ENCODE results near the gene CACNB2. TPM values are rescaled to one million over a fixed set of nuclear protein-coding genes. Genes with fewer than 3 reads are reported as not detected.

The CACNB2 gene
- total RNA-seq, 2 donors from 2014 or later: 1.9 to 4.6 TPM

DNA sequence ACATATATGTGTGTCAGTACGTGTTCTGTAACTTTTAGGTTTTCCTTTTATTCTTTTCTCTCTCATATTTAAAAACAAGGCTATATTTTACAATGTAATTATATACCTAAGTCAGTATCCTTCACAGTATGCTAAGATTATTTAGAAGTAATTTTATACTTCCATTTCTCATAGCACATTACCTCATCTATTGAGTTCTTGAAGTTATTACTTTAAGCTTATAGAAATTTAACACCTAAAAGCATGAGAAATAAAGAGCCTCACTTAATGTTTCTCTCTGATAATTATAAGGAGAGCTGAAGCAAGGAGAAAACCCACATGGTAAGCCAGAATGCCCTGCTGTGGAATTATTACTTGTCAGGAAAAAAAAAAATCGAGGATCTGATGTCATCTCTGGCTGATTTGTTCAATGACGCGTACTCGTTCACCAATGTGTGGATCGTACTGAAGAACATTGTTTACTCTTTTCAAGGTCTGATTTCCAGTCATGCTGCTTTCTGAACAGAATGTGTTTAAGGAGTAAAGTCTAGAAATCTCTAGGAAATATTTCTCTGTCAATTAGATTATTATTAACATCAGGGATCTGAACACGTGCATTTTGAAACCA lies 21.9 kb downstream of the CACNB2 start:
- Histone ChIP-seq H3K4me1 (ENCODE audit: control insufficient read depth, insufficient read depth, low read length) (no peaks in the 10 kb centered on the region), H3K27me3 (ENCODE audit: control insufficient read depth, insufficient read depth, low read length, poor library complexity, severe bottlenecking) (no peaks in the 10 kb centered on the region), H3K4me3 (ENCODE audit: low read length) (no peak overlapping the region), H3K9ac (ENCODE audit: extremely low read depth, low read length, poor library complexity, severe bottlenecking) (no peak overlapping the region), H3K27ac (ENCODE audit: low read depth, low read length) (no peak overlapping the region), H3K36me3 (ENCODE audit: control insufficient read depth, insufficient read depth, low read length) (no peaks in the 10 kb centered on the region), H3K9me3 (ENCODE audit: control insufficient read depth, low read length) (no peaks in the 10 kb centered on the region)
- Mint-ChIP-seq H3K4me3 (no peak overlapping the region), H3K4me1 (no peaks in the 10 kb centered on the region), H3K36me3 (ENCODE audit: low read depth) (no peaks in the 10 kb centered on the region), H3K9me3 (no peaks in the 10 kb centered on the region), H3K27ac (no peak overlapping the region), H3K27me3 (ENCODE audit: insufficient read depth) (no peaks in the 10 kb centered on the region)
- TF ChIP-seq, protein P1, sequence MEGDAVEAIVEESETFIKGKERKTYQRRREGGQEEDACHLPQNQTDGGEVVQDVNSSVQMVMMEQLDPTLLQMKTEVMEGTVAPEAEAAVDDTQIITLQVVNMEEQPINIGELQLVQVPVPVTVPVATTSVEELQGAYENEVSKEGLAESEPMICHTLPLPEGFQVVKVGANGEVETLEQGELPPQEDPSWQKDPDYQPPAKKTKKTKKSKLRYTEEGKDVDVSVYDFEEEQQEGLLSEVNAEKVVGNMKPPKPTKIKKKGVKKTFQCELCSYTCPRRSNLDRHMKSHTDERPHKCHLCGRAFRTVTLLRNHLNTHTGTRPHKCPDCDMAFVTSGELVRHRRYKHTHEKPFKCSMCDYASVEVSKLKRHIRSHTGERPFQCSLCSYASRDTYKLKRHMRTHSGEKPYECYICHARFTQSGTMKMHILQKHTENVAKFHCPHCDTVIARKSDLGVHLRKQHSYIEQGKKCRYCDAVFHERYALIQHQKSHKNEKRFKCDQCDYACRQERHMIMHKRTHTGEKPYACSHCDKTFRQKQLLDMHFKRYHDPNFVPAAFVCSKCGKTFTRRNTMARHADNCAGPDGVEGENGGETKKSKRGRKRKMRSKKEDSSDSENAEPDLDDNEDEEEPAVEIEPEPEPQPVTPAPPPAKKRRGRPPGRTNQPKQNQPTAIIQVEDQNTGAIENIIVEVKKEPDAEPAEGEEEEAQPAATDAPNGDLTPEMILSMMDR (conservative IDR thresholded peaks at IDR 0.05): no peak
- DNase-seq: no peak
- WGBS, 2 experiments (ENCODE audit: insufficient coverage in 1 of 2, insufficient read length in 1 of 2): 95 to 98% methylated on average over 5 to 7 of the region's 7 CpGs

DNA sequence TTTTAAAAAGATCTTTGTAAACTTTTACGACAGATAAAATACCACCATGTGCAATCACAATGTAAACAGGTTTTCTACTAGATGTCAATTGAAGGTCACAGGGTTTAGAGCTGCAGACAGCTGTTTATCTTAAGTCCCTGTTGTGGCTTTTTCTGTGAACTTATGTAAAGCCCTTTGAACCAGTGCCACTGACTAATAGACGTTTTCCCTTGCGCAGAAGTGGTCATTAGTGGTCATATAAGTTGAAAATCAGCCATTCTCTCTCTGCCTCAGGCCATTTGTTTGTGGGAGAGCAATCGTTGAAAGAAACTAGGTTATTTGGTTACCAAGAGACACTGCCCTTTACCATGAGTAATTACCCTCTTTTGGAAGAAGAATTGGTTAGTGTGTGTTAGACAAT lies 23.9 kb downstream of the CACNB2 start:
- no peaks in the 10 kb centered on the region for H3K4me1 ChIP-seq (ENCODE audit: control insufficient read depth, insufficient read depth, low read length)
- TF ChIP-seq, protein P1 (conservative IDR thresholded peaks at IDR 0.05): no peak
- no peaks in the 10 kb centered on the region for H3K4me1 Mint-ChIP-seq
- no peak overlapping the region for H3K27ac Mint-ChIP-seq
- no peak for DNase-seq
- no peaks in the 10 kb centered on the region for H3K27me3 ChIP-seq (ENCODE audit: control insufficient read depth, insufficient read depth, low read length, poor library complexity, severe bottlenecking)
- H3K9ac ChIP-seq (ENCODE audit: extremely low read depth, low read length, poor library complexity, severe bottlenecking): no peak overlapping the region
- H3K4me3 Mint-ChIP-seq: no peak overlapping the region
- no peaks in the 10 kb centered on the region for H3K9me3 ChIP-seq (ENCODE audit: control insufficient read depth, low read length)
- WGBS, 2 experiments (ENCODE audit: insufficient coverage in 1 of 2, insufficient read length in 1 of 2): 80 to 90% methylated on average over 1 to 4 of the region's 4 CpGs
- H3K27me3 Mint-ChIP-seq (ENCODE audit: insufficient read depth): no peaks in the 10 kb centered on the region
- H3K36me3 Mint-ChIP-seq (ENCODE audit: low read depth): no peaks in the 10 kb centered on the region
- H3K4me3 ChIP-seq (ENCODE audit: low read length): no peak overlapping the region
- no peak overlapping the region for H3K27ac ChIP-seq (ENCODE audit: low read depth, low read length)
- no peaks in the 10 kb centered on the region for H3K36me3 ChIP-seq (ENCODE audit: control insufficient read depth, insufficient read depth, low read length)
- H3K9me3 Mint-ChIP-seq: no peaks in the 10 kb centered on the region

DNA sequence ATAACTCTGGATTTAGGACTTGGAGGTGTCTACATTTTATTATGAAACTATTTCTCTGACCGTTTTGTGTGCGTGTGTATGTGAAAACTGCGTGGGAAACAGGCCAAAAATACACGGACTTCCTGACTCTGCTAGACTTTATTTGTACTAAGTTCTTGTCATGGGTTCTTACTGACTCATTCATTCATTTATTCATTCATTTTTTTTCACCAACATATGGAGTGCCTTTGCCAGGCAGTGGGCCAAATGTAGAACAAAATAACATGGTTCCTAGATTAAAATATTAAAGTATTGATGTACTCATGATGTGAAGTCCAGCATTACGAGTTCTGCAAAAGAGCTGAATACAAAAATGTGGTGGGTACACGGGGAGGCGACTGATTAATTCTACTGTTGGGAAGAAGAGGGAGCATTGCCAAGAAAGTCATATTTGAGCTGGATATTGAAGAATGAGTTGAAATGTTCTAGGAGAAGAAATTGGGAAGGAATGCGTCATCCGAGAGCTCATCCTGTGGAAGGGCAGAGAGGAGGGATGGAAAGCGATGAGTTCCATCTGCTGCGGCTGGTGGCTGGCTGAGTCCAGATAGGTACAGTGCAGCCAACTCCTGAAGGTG lies 24.6 kb downstream of the CACNB2 start:
- Mint-ChIP-seq H3K36me3 (ENCODE audit: low read depth) (no peaks in the 10 kb centered on the region), H3K4me3 (no peak overlapping the region), H3K9me3 (no peaks in the 10 kb centered on the region), H3K27ac (no peak overlapping the region), H3K4me1 (no peaks in the 10 kb centered on the region), H3K27me3 (ENCODE audit: insufficient read depth) (no peaks in the 10 kb centered on the region)
- TF ChIP-seq, protein P1 (conservative IDR thresholded peaks at IDR 0.05): no peak
- Histone ChIP-seq H3K9ac (ENCODE audit: extremely low read depth, low read length, poor library complexity, severe bottlenecking) (no peak overlapping the region), H3K27ac (ENCODE audit: low read depth, low read length) (no peak overlapping the region), H3K4me3 (ENCODE audit: low read length) (no peak overlapping the region), H3K9me3 (ENCODE audit: control insufficient read depth, low read length) (no peaks in the 10 kb centered on the region), H3K36me3 (ENCODE audit: control insufficient read depth, insufficient read depth, low read length) (no peaks in the 10 kb centered on the region), H3K27me3 (ENCODE audit: control insufficient read depth, insufficient read depth, low read length, poor library complexity, severe bottlenecking) (no peaks in the 10 kb centered on the region), H3K4me1 (ENCODE audit: control insufficient read depth, insufficient read depth, low read length) (no peaks in the 10 kb centered on the region)
- DNase-seq: no peak
- 92 to 94% methylated on average over 5 to 11 of the region's 11 CpGs for WGBS, 2 experiments (ENCODE audit: insufficient coverage in 1 of 2, insufficient read length in 1 of 2)

Measured in endodermal cell (in vitro differentiated cells).